Smooth muscle cell (in vitro differentiated cells): ENCODE data around the gene ITGA2B. TPM values are rescaled to one million over a fixed set of nuclear protein-coding genes. Genes with fewer than 3 reads are reported as not detected.

Experiments used
- DNase-seq: peaks from one replicate; lab custom pipeline; 2025; ENCODE audit not compliant: unreplicated experiment; lab: John Stamatoyannopoulos, UW
- H2AFZ ChIP-seq: fragments of 200-600 bp; sonication (generic); 2 replicates; pipeline ENCODE4 v1.6.0; 2016; ENCODE audit warnings: antibody characterized with exemption, low read depth, mild to moderate bottlenecking
- H3F3A ChIP-seq: fragments of 200-600 bp; sonication (generic); 2 replicates; pipeline ENCODE4 v1.6.0; 2017; ENCODE audit warnings: antibody characterized with exemption, low read depth
- H3K27ac ChIP-seq: fragments of 200-600 bp; sonication (generic); 2 replicates; pipeline ENCODE4 v1.5.1; 2016; ENCODE audit warnings: low read depth, mild to moderate bottlenecking
- H3K27me3 ChIP-seq: fragments of 200-600 bp; sonication (generic); 2 replicates; pipeline ENCODE4 v1.6.1; 2016; ENCODE audit warnings: low read depth, mild to moderate bottlenecking
- H3K36me3 ChIP-seq: fragments of 200-600 bp; sonication (generic); 2 replicates; pipeline ENCODE4 v1.5.1; 2016; ENCODE audit warnings: low read depth
- H3K4me1 ChIP-seq: fragments of 200-600 bp; sonication (generic); 2 replicates; pipeline ENCODE4 v1.5.1; 2016; ENCODE audit warnings: low read depth
- H3K4me2 ChIP-seq: fragments of 200-600 bp; sonication (generic); 2 replicates; pipeline ENCODE4 v1.6.0; 2016; ENCODE audit warnings: mild to moderate bottlenecking
- H3K4me3 ChIP-seq: fragments of 200-600 bp; sonication (generic); 2 replicates; pipeline ENCODE4 v1.5.1; 2016; ENCODE audit warnings: mild to moderate bottlenecking
- H3K79me2 ChIP-seq: fragments of 200-600 bp; sonication (generic); 2 replicates; pipeline ENCODE4 v1.6.0; 2016; ENCODE audit warnings: low read depth, mild to moderate bottlenecking
- H3K9ac ChIP-seq: fragments of 200-600 bp; sonication (generic); 2 replicates; pipeline ENCODE4 v1.6.0; 2016; ENCODE audit warnings: low read depth
- H3K9me3 ChIP-seq: fragments of 200-600 bp; sonication (generic); replicated peaks from 2 replicates; pipeline ENCODE4 v1.5.1; 2016; ENCODE audit warnings: low read depth
- H4K20me1 ChIP-seq: fragments of 200-600 bp; sonication (generic); 2 replicates; pipeline ENCODE4 v1.6.0; 2016; ENCODE audit warnings: low read depth
- WGBS: methylation state at CpG from one replicate; pipeline ENCODE4 v1.1.7; 2016; ENCODE audit warnings: low lambda C conversion rate; 5-methylcytosine and 5-hydroxymethylcytosine counted together
- polyA plus RNA-seq: library from polyadenylated mRNA; unstranded; fragments of >200 nt; fragmentation: Nextera tagmentation; extraction: Ambion mirVana; gene quantifications from 2 replicates; pipeline ENCODE4 v1.2.1, GENCODE V29; 2016
- total RNA-seq: library from RNA; depleted of rRNA; stranded (reverse); fragments of >200 nt; gene quantifications from 2 replicates; pipeline ENCODE4 v1.2.3, GENCODE V29; 2014
- TF ChIP-seq, protein P1 (sequence below): fragments of 200-600 bp; sonication (generic); IDR thresholded peaks from 2 replicates; pipeline ENCODE4 v1.5.1; 2017; ENCODE audit warnings: borderline replicate concordance, mild to moderate bottlenecking, antibody characterized with exemption; ENCODE audit not compliant: insufficient read depth, poor library complexity, severe bottlenecking

ITGA2B gene
- total and polyA plus RNA-seq, 2 experiments from 2014 or later: 2.1 to 4.0 TPM

DNA sequence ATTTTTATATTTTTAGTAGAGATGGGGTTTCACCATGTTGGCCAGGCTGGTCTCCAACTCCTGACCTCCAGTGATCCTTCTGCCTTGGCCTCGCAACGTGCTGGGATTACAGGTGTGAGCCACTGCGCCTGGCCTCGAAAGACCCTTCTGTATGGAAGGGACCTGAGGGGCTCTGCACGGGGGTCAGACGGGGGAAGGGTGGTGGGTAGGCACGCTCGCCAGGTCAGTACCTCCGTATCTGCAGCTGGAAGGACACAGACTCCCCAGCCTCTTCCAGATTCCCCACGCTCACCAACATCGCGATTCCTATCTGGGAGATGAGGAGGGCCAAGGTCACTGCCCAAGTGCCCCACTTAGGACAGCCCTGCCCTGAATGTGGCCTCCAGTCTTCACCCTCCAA is 12.7 kb downstream of the ITGA2B start:
- Histone ChIP-seq H3K36me3 (no peaks in the 10 kb centered on the region), H3K79me2 (no peaks in the 10 kb centered on the region), H3F3A (no peaks in the 10 kb centered on the region), H3K4me1 (no peaks in the 10 kb centered on the region), H3K9me3 (no peaks in the 10 kb centered on the region), H3K9ac (no peak overlapping the region), H3K27me3 (no peaks in the 10 kb centered on the region), H2AFZ (no peak overlapping the region), H3K27ac (no peak overlapping the region), H3K4me2 (no peak overlapping the region), H3K4me3 (no peak overlapping the region), H4K20me1 (no peaks in the 10 kb centered on the region)
- 93% methylated on average over 12 of the region's 12 CpGs for WGBS
- TF ChIP-seq, protein P1, sequence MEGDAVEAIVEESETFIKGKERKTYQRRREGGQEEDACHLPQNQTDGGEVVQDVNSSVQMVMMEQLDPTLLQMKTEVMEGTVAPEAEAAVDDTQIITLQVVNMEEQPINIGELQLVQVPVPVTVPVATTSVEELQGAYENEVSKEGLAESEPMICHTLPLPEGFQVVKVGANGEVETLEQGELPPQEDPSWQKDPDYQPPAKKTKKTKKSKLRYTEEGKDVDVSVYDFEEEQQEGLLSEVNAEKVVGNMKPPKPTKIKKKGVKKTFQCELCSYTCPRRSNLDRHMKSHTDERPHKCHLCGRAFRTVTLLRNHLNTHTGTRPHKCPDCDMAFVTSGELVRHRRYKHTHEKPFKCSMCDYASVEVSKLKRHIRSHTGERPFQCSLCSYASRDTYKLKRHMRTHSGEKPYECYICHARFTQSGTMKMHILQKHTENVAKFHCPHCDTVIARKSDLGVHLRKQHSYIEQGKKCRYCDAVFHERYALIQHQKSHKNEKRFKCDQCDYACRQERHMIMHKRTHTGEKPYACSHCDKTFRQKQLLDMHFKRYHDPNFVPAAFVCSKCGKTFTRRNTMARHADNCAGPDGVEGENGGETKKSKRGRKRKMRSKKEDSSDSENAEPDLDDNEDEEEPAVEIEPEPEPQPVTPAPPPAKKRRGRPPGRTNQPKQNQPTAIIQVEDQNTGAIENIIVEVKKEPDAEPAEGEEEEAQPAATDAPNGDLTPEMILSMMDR: no peak
- no peak for DNase-seq

DNA sequence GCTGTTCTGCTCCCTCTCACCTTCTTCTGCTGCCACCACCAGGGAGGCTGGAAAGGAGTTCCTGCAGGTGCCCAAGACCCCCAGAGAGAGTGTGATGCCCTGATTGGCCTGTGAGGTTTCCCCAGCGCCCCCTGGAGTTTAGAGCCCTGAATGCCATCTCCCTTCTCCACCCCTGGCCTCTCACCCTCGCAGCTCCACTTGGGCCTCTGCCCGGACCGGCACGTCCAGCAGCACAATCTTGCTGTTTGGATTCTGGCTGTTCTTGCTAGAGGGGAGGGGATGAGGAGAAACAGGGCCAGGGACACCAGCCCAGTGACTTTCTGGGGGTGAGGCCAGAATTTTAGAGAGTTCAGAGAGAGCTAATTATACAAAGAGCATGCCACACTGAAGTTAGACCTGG is 13.3 kb downstream of the ITGA2B start:
- H3K4me1 ChIP-seq: no peaks in the 10 kb centered on the region
- no peaks in the 10 kb centered on the region for H4K20me1 ChIP-seq
- H3K27me3 ChIP-seq: no peaks in the 10 kb centered on the region
- H3K9ac ChIP-seq: no peak overlapping the region
- no peaks in the 10 kb centered on the region for H3K79me2 ChIP-seq
- H3F3A ChIP-seq: no peaks in the 10 kb centered on the region
- WGBS: 43% methylated on average over 5 of the region's 5 CpGs
- no peak for DNase-seq
- H3K9me3 ChIP-seq: no peaks in the 10 kb centered on the region
- H2AFZ ChIP-seq: no peak overlapping the region
- no peak overlapping the region for H3K4me2 ChIP-seq
- no peaks in the 10 kb centered on the region for H3K36me3 ChIP-seq
- TF ChIP-seq, protein P1: peak; percentile 34
- H3K4me3 ChIP-seq: no peak overlapping the region
- no peak overlapping the region for H3K27ac ChIP-seq

DNA sequence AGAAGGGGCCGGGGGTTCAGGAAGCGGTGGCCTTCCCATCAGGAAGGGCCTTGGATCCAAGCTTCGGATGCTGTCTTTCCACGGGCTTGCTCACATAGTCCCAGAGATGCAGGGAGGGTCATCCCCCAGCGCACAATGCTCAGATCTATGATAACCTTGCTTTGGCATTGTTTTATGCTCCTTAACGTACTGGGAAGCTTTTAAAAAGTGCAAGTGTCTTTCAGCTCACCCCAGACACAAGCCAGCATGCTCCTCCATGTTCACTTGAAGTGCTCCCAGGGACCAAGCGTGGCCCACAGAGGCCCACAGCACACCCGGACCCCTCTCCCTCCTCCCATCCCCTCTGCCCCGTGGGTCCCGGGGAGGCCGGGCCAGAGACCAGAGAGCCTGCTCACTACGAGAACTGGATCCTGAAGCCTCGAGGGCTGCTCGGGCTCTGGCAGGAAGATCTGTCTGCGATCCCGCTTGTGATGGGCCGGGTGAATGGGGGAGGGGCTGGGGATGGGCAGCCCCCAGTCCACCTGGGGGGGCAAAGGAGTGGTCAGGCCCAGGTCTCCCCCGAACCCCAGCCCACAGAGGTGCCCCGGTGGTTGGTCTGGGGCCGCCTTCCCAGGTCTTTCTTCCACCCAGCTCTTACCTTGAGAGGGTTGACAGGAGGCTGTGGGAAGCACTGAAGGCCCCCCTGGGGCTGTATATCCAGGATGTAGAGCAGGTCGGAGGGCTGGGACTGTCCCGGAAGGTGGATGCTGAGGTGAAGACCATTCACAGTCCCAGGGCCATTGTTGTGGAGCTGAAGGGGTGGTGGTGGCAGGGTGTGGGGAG is 14.0 kb downstream of the ITGA2B start:
- Histone ChIP-seq H3K4me3 (no peak overlapping the region), H3K36me3 (no peaks in the 10 kb centered on the region), H3K27ac (no peak overlapping the region), H3K9me3 (no peaks in the 10 kb centered on the region), H3F3A (no peaks in the 10 kb centered on the region), H3K4me2 (no peak overlapping the region), H2AFZ (no peak overlapping the region), H3K9ac (no peak overlapping the region), H3K4me1 (no peaks in the 10 kb centered on the region), H3K27me3 (no peaks in the 10 kb centered on the region), H4K20me1 (no peaks in the 10 kb centered on the region), H3K79me2 (no peaks in the 10 kb centered on the region)
- TF ChIP-seq, protein P1: no peak
- no peak for DNase-seq
- 75% methylated on average over 22 of the region's 22 CpGs for WGBS
